ENCODE results near the gene CRTC2. TPM values are rescaled to one million over a fixed set of nuclear protein-coding genes. Genes with fewer than 3 reads are reported as not detected.

Gene CRTC2
- total and polyA plus RNA-seq, 12 donors: 8.4 to 138 (median 31.8) TPM

- intact Hi-C loops (cut with DNase I): no loop called here
- H3K4me1 ChIP-seq (replicated peaks in 1 of 2): peaks cover 33 to 50% of the 10 kb centered on the region in 2 donors
Measured at GRCh38 chr1:153962088-153963029, 3.9 kb upstream of the CRTC2 start.

DNA sequence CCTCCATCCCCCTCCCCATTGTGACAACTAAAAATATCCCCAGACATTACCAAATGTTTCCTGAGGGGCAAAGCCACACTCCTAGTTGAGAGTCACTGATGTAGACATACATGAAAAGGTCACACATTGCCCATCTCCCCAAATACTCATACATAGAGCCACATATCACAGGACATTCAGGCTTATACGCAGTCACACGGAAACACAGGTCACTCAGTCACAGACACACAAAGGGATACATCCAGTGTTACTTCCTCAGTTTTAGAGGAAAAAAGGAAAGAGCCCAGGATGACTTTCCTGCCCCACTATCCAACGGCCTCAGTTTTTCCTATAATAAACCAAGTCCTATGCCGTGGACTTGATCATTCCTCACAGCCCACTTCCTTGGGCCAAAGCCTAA, 3.0 kb upstream of the CRTC2 start:
- no peaks in the 10 kb centered on the region for H3K9me3 ChIP-seq (replicated peaks in 1 of 3)
- no peak for DNase-seq
- 57 to 89% (median 74%) methylated on average over 4 of the region's 4 CpGs for WGBS, 4 donors
- TF ChIP-seq, protein P1, sequence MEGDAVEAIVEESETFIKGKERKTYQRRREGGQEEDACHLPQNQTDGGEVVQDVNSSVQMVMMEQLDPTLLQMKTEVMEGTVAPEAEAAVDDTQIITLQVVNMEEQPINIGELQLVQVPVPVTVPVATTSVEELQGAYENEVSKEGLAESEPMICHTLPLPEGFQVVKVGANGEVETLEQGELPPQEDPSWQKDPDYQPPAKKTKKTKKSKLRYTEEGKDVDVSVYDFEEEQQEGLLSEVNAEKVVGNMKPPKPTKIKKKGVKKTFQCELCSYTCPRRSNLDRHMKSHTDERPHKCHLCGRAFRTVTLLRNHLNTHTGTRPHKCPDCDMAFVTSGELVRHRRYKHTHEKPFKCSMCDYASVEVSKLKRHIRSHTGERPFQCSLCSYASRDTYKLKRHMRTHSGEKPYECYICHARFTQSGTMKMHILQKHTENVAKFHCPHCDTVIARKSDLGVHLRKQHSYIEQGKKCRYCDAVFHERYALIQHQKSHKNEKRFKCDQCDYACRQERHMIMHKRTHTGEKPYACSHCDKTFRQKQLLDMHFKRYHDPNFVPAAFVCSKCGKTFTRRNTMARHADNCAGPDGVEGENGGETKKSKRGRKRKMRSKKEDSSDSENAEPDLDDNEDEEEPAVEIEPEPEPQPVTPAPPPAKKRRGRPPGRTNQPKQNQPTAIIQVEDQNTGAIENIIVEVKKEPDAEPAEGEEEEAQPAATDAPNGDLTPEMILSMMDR (IDR thresholded peaks at IDR 0.05): no peak
- TF ChIP-seq POLR2A (IDR thresholded peaks at IDR 0.05): no peak
- H3K4me3 ChIP-seq: peak overlapping the region in 1 of 4 donors; percentile 61
- peaks cover 35 to 55% of the 10 kb centered on the region in 2 donors for H3K4me1 ChIP-seq (replicated peaks in 1 of 2)
- H3K36me3 ChIP-seq (replicated peaks in 1 of 2): peaks cover 0 to 18% of the 10 kb centered on the region in 2 donors
- intact Hi-C loops (cut with DNase I): no loop called here
- no peaks in the 10 kb centered on the region for H3K27me3 ChIP-seq
- H3K27ac ChIP-seq: peak overlapping the region in 4 of 5 donors; percentile 92 to 97 (median 94)

More at GRCh38 chr1:153962088-153963029, 3.9 kb upstream of the CRTC2 start:
- TF ChIP-seq, protein P1 (IDR thresholded peaks at IDR 0.05): no peak
- no peak for TF ChIP-seq POLR2A (IDR thresholded peaks at IDR 0.05)
- H3K27ac ChIP-seq: peak overlapping the region; percentile 82 to 97 (median 93)
- no peaks in the 10 kb centered on the region for H3K27me3 ChIP-seq
- peak; percentile 64 to 87 (median 82) for DNase-seq
- H3K36me3 ChIP-seq (replicated peaks in 1 of 2): peaks cover 0 to 18% of the 10 kb centered on the region in 2 donors
- H3K9me3 ChIP-seq (replicated peaks in 1 of 3): no peaks in the 10 kb centered on the region
- H3K4me3 ChIP-seq: peak overlapping the region in 2 of 4 donors; percentile 61 to 84
- WGBS, 4 donors: 25 to 40% (median 38%) methylated on average over 10 to 16 of the region's 16 CpGs

DNA sequence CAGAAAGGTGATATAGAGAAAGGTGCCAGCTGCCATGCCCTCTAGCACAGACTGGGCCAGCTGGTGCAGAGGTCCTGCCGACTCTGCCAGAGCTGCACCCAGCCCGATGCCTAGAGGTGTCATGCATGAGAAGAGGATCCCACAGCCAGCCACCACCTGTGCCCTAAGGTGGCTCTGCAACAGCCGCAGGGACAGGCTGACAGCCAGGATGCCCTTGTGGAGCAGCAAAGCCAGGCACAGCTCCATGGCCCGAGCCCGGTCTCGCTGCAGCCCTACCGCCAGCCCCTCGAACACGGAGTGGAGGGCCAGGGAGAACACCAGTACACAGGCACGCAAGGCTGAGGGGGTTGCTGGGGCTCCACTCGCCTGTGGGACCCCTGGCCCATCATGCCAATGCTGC, 1.8 kb upstream of the CRTC2 start:
- Histone ChIP-seq H3K27ac (peak overlapping the region in 2 of 5 donors; percentile 92 to 96), H3K9me3 (replicated peaks in 1 of 3) (no peaks in the 10 kb centered on the region)
- whole genome bisulfite sequencing, 4 donors: 87 to 100% (median 92%) methylated on average over 2 to 11 of the region's 11 CpGs

DNA sequence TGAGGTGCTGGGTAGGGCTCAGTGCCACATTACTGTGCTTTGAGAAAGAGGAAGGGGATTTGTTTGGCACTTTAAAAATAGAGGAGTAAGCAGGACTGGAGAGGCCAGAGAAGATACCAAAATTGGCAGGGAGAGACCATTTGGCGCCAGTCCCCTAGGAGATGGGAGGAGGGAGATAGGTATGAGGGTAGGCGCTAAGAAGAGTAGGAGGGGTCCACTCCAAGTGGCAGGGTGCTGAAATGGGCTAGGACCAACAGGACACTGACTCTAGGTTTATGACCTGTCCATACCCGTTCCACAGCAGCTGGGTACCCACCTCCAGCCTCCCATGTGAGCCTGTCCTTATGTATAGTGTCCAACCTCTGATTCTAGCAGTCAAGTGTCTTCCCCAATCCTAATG, 1.0 kb upstream of the CRTC2 start:
- Histone ChIP-seq H3K4me1 (replicated peaks in 1 of 2) (peaks cover 35 to 61% of the 10 kb centered on the region in 2 donors), H3K36me3 (replicated peaks in 1 of 2) (peaks cover 0 to 18% of the 10 kb centered on the region in 2 donors), H3K4me3 (peak overlapping the region in 1 of 4 donors; percentile 81), H3K27me3 (no peaks in the 10 kb centered on the region), H3K9me3 (replicated peaks in 1 of 3) (no peaks in the 10 kb centered on the region), H3K27ac (peak overlapping the region in 3 of 5 donors; percentile 46 to 92 (median 58))
- TF ChIP-seq, protein P1 (IDR thresholded peaks at IDR 0.05): no peak
- TF ChIP-seq POLR2A (IDR thresholded peaks at IDR 0.05): no peak
- intact Hi-C loops (cut with DNase I): no loop called here
- whole genome bisulfite sequencing, 4 donors: 52 to 74% (median 66%) methylated on average over 3 of the region's 3 CpGs
- DNase-seq: no peak

More for the DNA sequence above, 1.8 kb upstream of the CRTC2 start:
- Histone ChIP-seq H3K36me3 (replicated peaks in 1 of 2) (peaks cover 0 to 18% of the 10 kb centered on the region in 2 donors), H3K4me1 (replicated peaks in 1 of 2) (peaks cover 35 to 62% of the 10 kb centered on the region in 2 donors), H3K27me3 (no peaks in the 10 kb centered on the region), H3K4me3 (no peak overlapping the region)
- intact Hi-C loops (cut with DNase I): no loop called here
- no peak for DNase-seq
- TF ChIP-seq POLR2A (IDR thresholded peaks at IDR 0.05): no peak
- TF ChIP-seq, protein P1 (IDR thresholded peaks at IDR 0.05): no peak

All from adrenal gland (tissue), 12 donors.